ENCODE data around the gene ADCY3. TPM values are rescaled to one million over a fixed set of nuclear protein-coding genes. Genes with fewer than 3 reads are reported as not detected.

ADCY3 gene
- total RNA-seq, 1 experiment from 2014 or later: 71.1 TPM

DNA sequence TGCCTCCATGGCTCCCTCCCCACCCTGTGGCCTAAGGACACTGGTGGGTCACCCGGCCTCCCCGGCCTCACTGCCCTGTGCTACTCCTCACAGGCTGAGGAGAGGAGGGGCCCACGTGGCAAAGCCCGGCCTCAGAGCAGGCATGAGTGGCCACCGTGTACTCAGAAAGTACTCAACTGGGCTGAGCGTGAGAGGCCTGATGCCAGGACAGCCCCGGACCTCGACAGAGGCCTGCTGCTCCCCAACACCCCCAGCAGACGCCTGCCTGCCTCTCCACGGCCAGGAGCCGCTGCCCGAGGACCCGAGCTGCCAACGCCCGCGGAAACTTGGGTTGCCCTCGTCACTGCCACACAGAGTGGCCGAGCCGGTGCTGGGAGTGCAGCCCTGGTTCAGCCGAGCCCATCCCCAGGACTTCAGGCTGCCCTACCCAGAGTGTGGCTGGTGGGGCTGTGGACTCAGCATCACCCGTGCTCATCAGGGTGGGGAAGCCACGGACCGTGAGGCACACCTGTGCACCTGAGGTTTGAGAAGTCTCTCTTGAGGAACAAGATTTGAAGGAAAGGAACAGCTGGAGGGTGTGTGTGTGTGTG, 67.5 kb downstream of the ADCY3 start:
- Histone ChIP-seq H3K79me2 (ENCODE audit: insufficient read depth, low read length) (no peaks in the 10 kb centered on the region; the same call in 1 of the 2 replicates), H3K36me3 (ENCODE audit: control insufficient read depth in 1 of 2, insufficient read depth in 2 of 2, low read length in 2 of 2) (peaks cover 0 to 7% of the 10 kb centered on the region in 2 experiments; a peak in 1 of 4 replicates), H3K4me2 (ENCODE audit: low read length) (no peak overlapping the region), H4K20me1 (ENCODE audit: insufficient read depth) (no peaks in the 10 kb centered on the region), H3K9me3 (ENCODE audit: control insufficient read depth in 1 of 2, insufficient read depth in 1 of 2, low read depth in 1 of 2, low read length in 2 of 2) (no peaks in the 10 kb centered on the region), H2AFZ (ENCODE audit: low read depth, low read length, poor library complexity, severe bottlenecking) (no peak overlapping the region), H3K4me3 (replicated peaks in 1 of 2; ENCODE audit: low read depth in 1 of 2, low read length in 2 of 2) (no peak overlapping the region), H3K27ac (ENCODE audit: low read depth, low read length) (no peak overlapping the region), H3K9me2 (ENCODE audit: insufficient read depth) (no peaks in the 10 kb centered on the region), H3K9ac (ENCODE audit: low read length) (no peak overlapping the region), H3K27me3 (ENCODE audit: insufficient read depth, low read length) (no peaks in the 10 kb centered on the region), H3K4me1 (ENCODE audit: control insufficient read depth in 1 of 2, insufficient read depth in 2 of 2, low read length in 2 of 2) (no peaks in the 10 kb centered on the region)
- TF ChIP-seq CBX3 (IDR thresholded peaks at IDR 0.05; ENCODE audit: low read depth) (no peak), CEBPB (IDR thresholded peaks at IDR 0.05; ENCODE audit: low read depth) (no peak), ZNF274 (IDR thresholded peaks at IDR 0.05; ENCODE audit: low read depth, low read length) (no peak), POLR2A (IDR thresholded peaks at IDR 0.05; ENCODE audit: borderline replicate concordance, extremely low read depth, insufficient read depth, insufficient read length) (no peak), TCF7L2 (IDR thresholded peaks at IDR 0.05; ENCODE audit: borderline replicate concordance, extremely low read depth, insufficient read depth, insufficient read length) (no peak), EGR1 (IDR thresholded peaks at IDR 0.05; ENCODE audit: low read depth) (no peak), ATF3 (IDR thresholded peaks at IDR 0.05) (no peak), ZBTB33 (IDR thresholded peaks at IDR 0.05; ENCODE audit: extremely low read depth, insufficient replicate concordance, low read length) (no peak), EZH2phosphoT487 (IDR thresholded peaks at IDR 0.05; ENCODE audit: borderline replicate concordance) (no peak), ELF1 (IDR thresholded peaks at IDR 0.05; ENCODE audit: borderline replicate concordance, low read depth) (no peak), SP1 (IDR thresholded peaks at IDR 0.05; ENCODE audit: low read depth) (no peak), ZFX (IDR thresholded peaks at IDR 0.05) (no peak)
- TF ChIP-seq, protein P1, sequence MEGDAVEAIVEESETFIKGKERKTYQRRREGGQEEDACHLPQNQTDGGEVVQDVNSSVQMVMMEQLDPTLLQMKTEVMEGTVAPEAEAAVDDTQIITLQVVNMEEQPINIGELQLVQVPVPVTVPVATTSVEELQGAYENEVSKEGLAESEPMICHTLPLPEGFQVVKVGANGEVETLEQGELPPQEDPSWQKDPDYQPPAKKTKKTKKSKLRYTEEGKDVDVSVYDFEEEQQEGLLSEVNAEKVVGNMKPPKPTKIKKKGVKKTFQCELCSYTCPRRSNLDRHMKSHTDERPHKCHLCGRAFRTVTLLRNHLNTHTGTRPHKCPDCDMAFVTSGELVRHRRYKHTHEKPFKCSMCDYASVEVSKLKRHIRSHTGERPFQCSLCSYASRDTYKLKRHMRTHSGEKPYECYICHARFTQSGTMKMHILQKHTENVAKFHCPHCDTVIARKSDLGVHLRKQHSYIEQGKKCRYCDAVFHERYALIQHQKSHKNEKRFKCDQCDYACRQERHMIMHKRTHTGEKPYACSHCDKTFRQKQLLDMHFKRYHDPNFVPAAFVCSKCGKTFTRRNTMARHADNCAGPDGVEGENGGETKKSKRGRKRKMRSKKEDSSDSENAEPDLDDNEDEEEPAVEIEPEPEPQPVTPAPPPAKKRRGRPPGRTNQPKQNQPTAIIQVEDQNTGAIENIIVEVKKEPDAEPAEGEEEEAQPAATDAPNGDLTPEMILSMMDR (IDR thresholded peaks at IDR 0.05 in 2 of 3, conservative IDR thresholded peaks at IDR 0.05 in 1 of 3; ENCODE audit: borderline replicate concordance in 1 of 3, insufficient read depth in 1 of 3, low read depth in 2 of 3, low read length in 2 of 3): no peak
- RAD21 ChIA-PET (ENCODE audit: low non-redundant PET in 1 of 2, low total read pairs in 2 of 2, uncharacterized antibody in 2 of 2, unreplicated experiment in 2 of 2): no interaction called here
- intact Hi-C loops (cut with micrococcal nuclease): no loop called here
- CTCF ChIA-PET: no interaction called here
- no TSS peak for BruUV-seq (replicated peaks)
- no peak for ATAC-seq
- DNase-seq (ENCODE audit: low read depth, low spot score): no peak
- POLR2A ChIA-PET: no interaction called here

Data from HCT116 (cell line).